A549 (cell line): ENCODE measurements around the gene FOXO6. TPM values are rescaled to one million over a fixed set of nuclear protein-coding genes. Genes with fewer than 3 reads are reported as not detected.

Experiments
- ATAC-seq, 2 experiments: fragments of 200-7000 bp in 1 of 2; fragments of >200 bp in 1 of 2; cut with Nextera tagmentation in 1 of 2; cut with Tn5 transposase in 1 of 2; 3 replicates each; pipeline versions ENCODE4 v1.8.0 to v1.9.1; 2018 to 2020; ENCODE audit warnings: mild to moderate bottlenecking in 1 of 2, moderate library complexity in 1 of 2
- CTCF ChIA-PET: fragments of 300-600 bp; sonication (Branson Sonifier 250); formaldehyde crosslinking; extraction: SDS; loops from one replicate; lab custom pipeline; 2021; ENCODE audit warnings: antibody characterized with exemption, inconsistent platforms; lab: Yijun Ruan, JAX
- POLR2A ChIA-PET: fragments of 350-600 bp; formaldehyde crosslinking; extraction: SDS; loops from one replicate; lab custom pipeline; 2021; ENCODE audit warnings: antibody characterized with exemption, inconsistent platforms; lab: Yijun Ruan, JAX
- DNase-seq, 2 experiments: peaks; one replicate each; pipeline versions ENCODE4 v3.0.0 to v3.0.0-alpha.2; 2011 to 2016; ENCODE audit warnings: low read depth in 1 of 2, low spot score in 1 of 2
- FAIRE-seq: peaks from 2 replicates; lab custom pipeline; 2011; peaks lifted over from hg19 to GRCh38; lab: Jason Lieb, UNC
- H3K27ac ChIP-seq, 2 experiments: fragments of >200 bp; sonication (Bioruptor Twin); formaldehyde crosslinking; 3 replicates each; pipeline ENCODE4 v1.5.1; 2016 to 2017
- H3K4me1 ChIP-seq: fragments of >200 bp; sonication (Bioruptor Twin); formaldehyde crosslinking; 3 replicates; pipeline ENCODE4 v1.6.1; 2016
- H3K4me2 ChIP-seq: fragments of >200 bp; sonication (Bioruptor Twin); formaldehyde crosslinking; 3 replicates; pipeline ENCODE4 v1.6.1; 2016
- H3K4me3 ChIP-seq: fragments of >200 bp; sonication (Bioruptor Twin); formaldehyde crosslinking; 3 replicates; pipeline ENCODE4 v1.5.1; 2016
- H3K9me3 ChIP-seq: fragments of >200 bp; sonication (Bioruptor Twin); formaldehyde crosslinking; 3 replicates; pipeline ENCODE4 v1.6.1; 2016
- CHD4 ChIP-seq: fragments of 200-600 bp; sonication (generic); IDR thresholded peaks from 2 replicates; pipeline ENCODE4 v1.6.1; 2016; ENCODE audit warnings: antibody characterized with exemption, mild to moderate bottlenecking, borderline replicate concordance
- CTCF ChIP-seq: fragments of >200 bp; sonication (Bioruptor Twin); formaldehyde crosslinking; IDR thresholded peaks from 3 replicates; pipeline ENCODE4 v1.5.1; 2016
- GATA3 ChIP-seq: IDR thresholded peaks from 2 replicates; pipeline ENCODE4 v1.6.1; 2012; ENCODE audit warnings: borderline replicate concordance
- HMGXB4 ChIP-seq: fragments of 250-450 bp; sonication (Bioruptor Pico); IDR thresholded peaks from 2 replicates; pipeline ENCODE4 v1.5.0; 2021; ENCODE audit warnings: mild to moderate bottlenecking, moderate library complexity, borderline replicate concordance
- JUNB ChIP-seq: fragments of >200 bp; sonication (Bioruptor Twin); formaldehyde crosslinking; IDR thresholded peaks from 2 replicates; pipeline ENCODE4 v1.6.1; 2016
- MAX ChIP-seq: IDR thresholded peaks from 2 replicates; pipeline ENCODE4 v1.6.1; 2012
- MAZ ChIP-seq: fragments of 150-350 bp; IDR thresholded peaks from 2 replicates; pipeline ENCODE4 v1.6.1; 2014; ENCODE audit warnings: antibody characterized with exemption, low read depth, low read length, borderline replicate concordance
- MYC ChIP-seq: IDR thresholded peaks from 2 replicates; pipeline ENCODE4 v1.6.1; 2012; ENCODE audit warnings: mild to moderate bottlenecking, inconsistent platforms, low read length, improper control_type of control experiment, borderline replicate concordance
- PHF8 ChIP-seq: fragments of 200-600 bp; sonication (generic); IDR thresholded peaks from 2 replicates; pipeline ENCODE4 v1.6.1; 2016; ENCODE audit warnings: low read depth, mild to moderate bottlenecking, antibody characterized with exemption, moderate library complexity, borderline replicate concordance
- RAD21 ChIP-seq, 2 experiments: fragments of >200 bp in 1 of 2; sonication (Bioruptor Twin) in 1 of 2; formaldehyde crosslinking in 1 of 2; IDR thresholded peaks in 1 of 2; conservative IDR thresholded peaks in 1 of 2; 2 replicates in 1 of 2; 3 replicates in 1 of 2; pipeline ENCODE4 v1.6.1; 2012 to 2018; ENCODE audit warnings: inconsistent platforms in 1 of 2
- ZFP36 ChIP-seq: fragments of 450-650 bp; IDR thresholded peaks from 2 replicates; pipeline ENCODE4 v1.6.1; 2014; ENCODE audit warnings: borderline replicate concordance; ENCODE audit not compliant: partially characterized antibody
- ZSCAN20 ChIP-seq: fragments of 250-450 bp; sonication (Bioruptor Pico); IDR thresholded peaks from 2 replicates; pipeline ENCODE4 v1.8.0; 2022; ENCODE audit warnings: mild to moderate bottlenecking, moderate library complexity
- WGBS: methylation state at CpG from one replicate; pipeline ENCODE4 v1.1.6; 2017; ENCODE audit errors: missing lambda C conversion rate; 5-methylcytosine and 5-hydroxymethylcytosine counted together
- polyA plus RNA-seq, 4 experiments: library from polyadenylated mRNA; depleted of rRNA in 3 of 4; stranded (reverse); fragments of >200 nt; fragmentation: RNase III in 1 of 4; extraction: RNeasy Plus Mini Kit Qiagen cat#74134 plus additional on column Dnase treatment in 1 of 4; gene quantifications; 2 replicates in 3 of 4; 3 replicates in 1 of 4; pipeline ENCODE4 v1.2.3, GENCODE V29; 2011 to 2017

The FOXO6 gene
- polyA plus RNA-seq, 2 of the 4 experiments (the other 2 are of a cell fraction), result 0.10 to 0.25 TPM

- TF ChIP-seq HMGXB4 (CRISPR knock-in tag), result no peak
Observed at GRCh38 chr1:41312991-41313645, 48.1 kb upstream of the FOXO6 start (continued).

GRCh38 chr1:41313661-41314131, 47.5 kb upstream of the FOXO6 start:
- POLR2A ChIA-PET, result no interaction called here
- 68% methylated on average over 7 of the region's 7 CpGs for WGBS
- Histone ChIP-seq H3K4me1 (0 out of 3 replicates have a peak, but pooled peaks cover 5% of the 10 kb centered on the region), H3K9me3 (no peaks in the 10 kb centered on the region), H3K4me2 (no peak overlapping the region), H3K27ac (no peak overlapping the region), H3K4me3 (no peak overlapping the region)
- TF ChIP-seq MAX (0 out of 2 replicates have a peak, but pooled peaks have one; percentile 33), CTCF (peak; percentile 32), RAD21 (conservative IDR thresholded peaks at IDR 0.05 in 1 of 2, IDR thresholded peaks at IDR 0.05 in 1 of 2) (0 out of 5 replicates have a peak, but pooled peaks of 1 of the 2 experiments have one; percentile 24), MYC (no peak)
- ATAC-seq (peak in 1 of 2 experiments; percentile 75; a peak in 3 of 6 replicates), FAIRE-seq (no peak), DNase-seq (peak in 1 of 2 experiments; percentile 20)
- CTCF ChIA-PET, result interaction anchor here (1.2 to 3.6 kb wide), 4 partner anchors 30 to 120 kb away, joined by 3 to 20 read pairs (median 4); no protein-coding TSS in a partner anchor

- no peak overlapping the region for H3K27ac ChIP-seq
- no peak overlapping the region for H3K4me3 ChIP-seq
- DNase-seq (no peak), ATAC-seq (no peak)
- no peak for TF ChIP-seq MAZ
- TF ChIP-seq CHD4, result no peak
- TF ChIP-seq CTCF, result no peak
- TF ChIP-seq JUNB, result no peak
- no peak for TF ChIP-seq GATA3
- TF ChIP-seq PHF8, result no peak
- no peak for TF ChIP-seq ZSCAN20 (CRISPR knock-in tag)
- TF ChIP-seq ZFP36, result no peak
- TF ChIP-seq, all 56 proteins: peak for 0
- Histone ChIP-seq H3K4me1 (0 out of 3 replicates have a peak, but pooled peaks cover 5% of the 10 kb centered on the region), H3K9me3 (no peaks in the 10 kb centered on the region), H3K4me2 (no peak overlapping the region)
- ChIA-PET POLR2A (interaction anchor here (0.6 kb wide), 1 partner anchor 123 kb away, joined by 3 read pairs; no protein-coding TSS in a partner anchor), CTCF (interaction anchor here (0.7 to 3.6 kb wide), 6 partner anchors 13 to 118 kb away, joined by 3 to 20 read pairs (median 5); partner anchors contain the start of gene FOXO6)
- no peak for FAIRE-seq
- WGBS, result 76% methylated on average over 11 of the region's 11 CpGs
Observed at GRCh38 chr1:41314376-41315145, 46.7 kb upstream of the FOXO6 start.
